ENCODE measurements around the gene SPC24. TPM values are rescaled to one million over a fixed set of nuclear protein-coding genes. Genes with fewer than 3 reads are reported as not detected.
A peak's percentile ranks its signal among the peaks of the same experiment; 100 is the strongest.
"Not testable (repeated sequence)": the region's sequence is repeated elsewhere in the genome, so short reads cannot be mapped to it uniquely, and the experiment has no call there.

Gene SPC24
- total and polyA plus RNA-seq, 2 experiments from 2014 or later = 8.8 to 11.5 TPM

DNA sequence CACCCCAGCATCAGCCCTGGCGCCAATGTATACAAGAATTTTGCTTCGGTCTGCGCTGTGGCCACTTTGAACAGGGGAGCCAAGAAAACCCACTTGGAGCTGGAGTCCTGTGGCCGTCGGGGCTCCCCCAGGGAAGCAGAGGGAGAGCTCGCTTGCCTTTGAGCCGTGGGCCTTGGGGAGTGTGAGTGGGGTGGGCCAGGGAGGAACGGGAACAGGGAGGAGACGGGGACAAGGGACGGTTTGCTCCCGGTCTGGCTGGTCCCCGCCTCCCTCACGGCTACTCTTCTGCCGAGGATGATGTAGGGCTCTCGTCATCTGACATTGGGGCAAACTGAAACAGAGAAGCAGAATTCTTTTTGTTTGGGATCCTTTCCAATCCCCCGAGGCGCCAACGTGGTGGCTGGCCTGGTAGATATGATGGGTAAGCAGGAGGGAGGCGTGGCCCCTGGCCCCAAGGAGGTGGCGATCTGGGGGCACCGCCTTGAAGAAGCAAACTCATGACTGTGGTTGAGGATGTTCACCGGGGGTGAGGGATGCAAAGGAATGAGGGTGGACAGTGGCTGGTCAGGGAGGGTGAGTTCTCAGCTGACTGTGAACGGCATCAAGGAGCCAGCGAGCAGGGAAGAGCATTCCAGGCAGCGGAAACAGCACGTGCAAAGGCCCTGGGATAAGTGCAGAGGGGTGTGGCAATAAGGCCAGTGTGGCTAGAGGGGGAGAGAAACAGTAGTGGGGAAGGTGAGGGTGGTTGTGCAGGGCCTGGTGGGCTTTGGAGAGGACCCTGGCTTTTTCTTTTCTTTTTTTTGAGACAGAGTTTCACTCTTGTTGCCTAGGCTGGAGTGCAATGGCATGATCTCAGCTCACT lies 10.9 kb upstream of the SPC24 start:
- H3K9me2 ChIP-seq (replicated peaks; ENCODE audit: insufficient read depth) = no peaks in the 10 kb centered on the region
- DNase-seq (ENCODE audit: low spot score) = no peak
- no peaks in the 10 kb centered on the region for H4K20me1 ChIP-seq (ENCODE audit: insufficient read depth, poor library complexity, severe bottlenecking)
- H3K4me2 ChIP-seq = no peak overlapping the region
- H3K9me3 ChIP-seq (ENCODE audit: low read depth) = no peaks in the 10 kb centered on the region
- H3K27ac ChIP-seq = peak overlapping the region; percentile 91
- H3K4me3 ChIP-seq = no peak overlapping the region
- no peaks in the 10 kb centered on the region for H3K27me3 ChIP-seq
- H2AFZ ChIP-seq = no peak overlapping the region
- no peaks in the 10 kb centered on the region for H3K79me2 ChIP-seq
- TF ChIP-seq EZH2 (IDR thresholded peaks at IDR 0.05; ENCODE audit: borderline replicate concordance) (no peak), EZH2phosphoT487 (IDR thresholded peaks at IDR 0.05; ENCODE audit: low read depth, severe bottlenecking, unreplicated experiment) (no peak)
- TF ChIP-seq, protein P1, sequence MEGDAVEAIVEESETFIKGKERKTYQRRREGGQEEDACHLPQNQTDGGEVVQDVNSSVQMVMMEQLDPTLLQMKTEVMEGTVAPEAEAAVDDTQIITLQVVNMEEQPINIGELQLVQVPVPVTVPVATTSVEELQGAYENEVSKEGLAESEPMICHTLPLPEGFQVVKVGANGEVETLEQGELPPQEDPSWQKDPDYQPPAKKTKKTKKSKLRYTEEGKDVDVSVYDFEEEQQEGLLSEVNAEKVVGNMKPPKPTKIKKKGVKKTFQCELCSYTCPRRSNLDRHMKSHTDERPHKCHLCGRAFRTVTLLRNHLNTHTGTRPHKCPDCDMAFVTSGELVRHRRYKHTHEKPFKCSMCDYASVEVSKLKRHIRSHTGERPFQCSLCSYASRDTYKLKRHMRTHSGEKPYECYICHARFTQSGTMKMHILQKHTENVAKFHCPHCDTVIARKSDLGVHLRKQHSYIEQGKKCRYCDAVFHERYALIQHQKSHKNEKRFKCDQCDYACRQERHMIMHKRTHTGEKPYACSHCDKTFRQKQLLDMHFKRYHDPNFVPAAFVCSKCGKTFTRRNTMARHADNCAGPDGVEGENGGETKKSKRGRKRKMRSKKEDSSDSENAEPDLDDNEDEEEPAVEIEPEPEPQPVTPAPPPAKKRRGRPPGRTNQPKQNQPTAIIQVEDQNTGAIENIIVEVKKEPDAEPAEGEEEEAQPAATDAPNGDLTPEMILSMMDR (IDR thresholded peaks at IDR 0.05; ENCODE audit: poor library complexity) = no peak
- H3K4me1 ChIP-seq (ENCODE audit: insufficient read depth) = peaks cover 14% of the 10 kb centered on the region
- 96% methylated on average over 25 of the region's 26 CpGs for WGBS (ENCODE audit: low lambda C conversion rate, missing lambda C conversion rate)
- H3K36me3 ChIP-seq (replicated peaks; ENCODE audit: insufficient read depth, low read depth) = no peaks in the 10 kb centered on the region

DNA sequence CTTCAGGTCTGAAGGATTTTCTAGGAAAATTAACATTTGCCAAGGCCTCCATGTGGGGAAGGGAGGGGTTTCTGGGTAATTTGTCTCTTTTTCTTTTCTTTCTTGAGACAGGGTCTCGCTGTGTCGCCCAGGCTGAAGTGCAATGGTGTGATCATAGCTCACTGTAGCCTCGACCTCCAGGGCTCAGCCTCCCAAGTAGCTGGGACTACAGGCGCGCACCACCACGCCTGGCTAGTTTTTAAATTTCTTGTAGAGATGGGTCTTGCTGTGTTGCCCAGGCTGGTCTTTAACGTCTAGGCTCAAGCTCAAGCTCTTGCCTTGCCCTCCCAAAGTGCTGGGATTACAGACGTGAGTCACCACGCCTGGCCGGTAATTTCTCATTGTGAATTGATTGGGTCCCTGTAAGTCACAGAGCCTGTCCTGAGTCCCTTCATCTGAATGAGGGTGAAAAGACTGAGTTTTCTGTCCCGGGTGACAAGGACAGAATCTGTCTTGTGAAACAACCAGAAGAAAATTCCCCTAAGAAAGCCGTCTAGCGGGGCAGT lies 10.0 kb upstream of the SPC24 start:
- Histone ChIP-seq H3K9me2 (replicated peaks; ENCODE audit: insufficient read depth) (no peaks in the 10 kb centered on the region), H3K79me2 (no peaks in the 10 kb centered on the region), H4K20me1 (ENCODE audit: insufficient read depth, poor library complexity, severe bottlenecking) (no peaks in the 10 kb centered on the region), H3K4me1 (ENCODE audit: insufficient read depth) (peaks cover 14% of the 10 kb centered on the region), H3K27ac (peak overlapping the region; percentile 91), H2AFZ (no peak overlapping the region), H3K36me3 (replicated peaks; ENCODE audit: insufficient read depth, low read depth) (no peaks in the 10 kb centered on the region), H3K4me3 (no peak overlapping the region), H3K9me3 (ENCODE audit: low read depth) (no peaks in the 10 kb centered on the region), H3K27me3 (no peaks in the 10 kb centered on the region), H3K4me2 (no peak overlapping the region)
- WGBS (ENCODE audit: low lambda C conversion rate, missing lambda C conversion rate) = 96% methylated on average over 13 of the region's 13 CpGs
- no peak for TF ChIP-seq EZH2 (IDR thresholded peaks at IDR 0.05; ENCODE audit: borderline replicate concordance)
- DNase-seq (ENCODE audit: low spot score) = no peak

DNA sequence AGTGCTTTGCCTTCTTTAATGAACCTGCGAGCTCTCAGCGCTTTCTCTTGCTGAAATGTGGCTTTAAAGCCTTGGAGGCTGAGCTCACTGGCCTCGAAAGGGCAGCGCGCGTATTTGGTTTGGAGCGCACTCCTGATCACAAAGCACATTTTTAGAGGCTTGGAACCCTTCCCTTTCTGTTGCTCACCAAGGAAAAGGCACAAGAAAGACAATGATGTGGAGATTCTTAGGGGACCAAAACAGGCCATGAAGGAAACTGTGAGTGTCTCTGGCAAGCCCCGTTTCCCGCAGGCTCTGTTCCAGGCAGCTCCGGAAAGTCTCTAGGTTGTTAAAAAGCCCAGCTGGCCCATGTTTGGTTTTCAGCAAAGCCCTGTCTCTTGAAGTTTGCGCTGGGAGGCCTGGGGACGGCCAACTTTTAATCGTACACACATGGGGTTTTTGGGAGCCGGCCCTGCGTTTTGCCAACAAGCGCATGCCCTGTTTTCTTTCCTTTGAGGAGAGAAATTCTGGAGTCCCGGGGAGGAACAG lies 9.4 kb upstream of the SPC24 start:
- Histone ChIP-seq H3K27me3 (no peaks in the 10 kb centered on the region), H3K4me1 (ENCODE audit: insufficient read depth) (peaks cover 19% of the 10 kb centered on the region), H3K9me2 (replicated peaks; ENCODE audit: insufficient read depth) (no peaks in the 10 kb centered on the region), H4K20me1 (ENCODE audit: insufficient read depth, poor library complexity, severe bottlenecking) (no peaks in the 10 kb centered on the region), H3K36me3 (replicated peaks; ENCODE audit: insufficient read depth, low read depth) (no peaks in the 10 kb centered on the region), H3K9me3 (ENCODE audit: low read depth) (no peaks in the 10 kb centered on the region), H2AFZ (no peak overlapping the region), H3K4me2 (peak overlapping the region; percentile 1), H3K27ac (peak overlapping the region; percentile 91), H3K79me2 (no peaks in the 10 kb centered on the region), H3K4me3 (no peak overlapping the region)
- TF ChIP-seq EZH2phosphoT487 (IDR thresholded peaks at IDR 0.05; ENCODE audit: low read depth, severe bottlenecking, unreplicated experiment) (no peak), EZH2 (IDR thresholded peaks at IDR 0.05; ENCODE audit: borderline replicate concordance) (no peak)
- TF ChIP-seq, protein P1 (IDR thresholded peaks at IDR 0.05; ENCODE audit: poor library complexity) = no peak
- peak; percentile 74 for DNase-seq (ENCODE audit: low spot score)
- WGBS (ENCODE audit: low lambda C conversion rate, missing lambda C conversion rate) = 72% methylated on average over 17 of the region's 17 CpGs

DNA sequence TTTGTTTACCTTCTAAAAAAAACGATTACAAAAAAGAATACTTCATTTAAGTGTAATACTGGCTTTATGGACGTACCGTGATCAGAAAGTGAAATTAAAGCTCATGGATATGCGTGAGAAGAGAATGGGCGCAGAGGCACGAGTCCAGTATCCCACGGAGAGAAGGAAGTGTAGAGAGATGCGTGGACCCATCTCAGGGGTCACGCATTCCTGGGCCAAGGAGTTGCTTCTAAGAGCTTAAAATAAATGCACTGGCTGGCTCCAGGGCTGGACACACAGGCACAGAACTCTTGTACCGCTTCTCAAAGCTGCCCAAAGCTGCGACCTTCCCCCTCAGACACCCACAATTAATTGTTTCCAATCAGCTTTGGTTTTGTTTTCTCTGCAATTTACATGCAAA lies 8.7 kb upstream of the SPC24 start:
- peak overlapping the region; percentile 1 for H3K4me2 ChIP-seq

DNA sequence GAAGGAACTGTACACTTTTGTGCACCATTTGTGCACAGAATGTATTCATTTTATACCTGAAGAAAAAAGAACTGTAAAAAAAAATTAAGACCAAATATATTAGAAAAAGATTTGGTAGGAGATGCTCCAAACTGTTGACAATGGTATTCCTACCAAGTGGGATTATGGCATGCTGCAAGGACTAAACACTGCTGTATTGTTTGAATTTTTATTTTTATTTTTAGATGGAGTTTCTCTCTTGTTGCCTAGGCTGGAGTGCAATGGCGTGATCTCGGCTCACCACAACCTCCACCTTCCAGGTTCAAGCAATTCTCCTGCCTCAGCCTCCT lies 4.8 kb upstream of the SPC24 start:
- WGBS (ENCODE audit: low lambda C conversion rate, missing lambda C conversion rate) = 100% methylated on average over 2 of the region's 2 CpGs
- H3K4me2 ChIP-seq = not testable (repeated sequence)
- peak overlapping the region; percentile 56 for H3K27ac ChIP-seq

More for the DNA sequence above, 8.7 kb upstream of the SPC24 start:
- no peaks in the 10 kb centered on the region for H3K9me3 ChIP-seq (ENCODE audit: low read depth)
- H3K36me3 ChIP-seq (replicated peaks; ENCODE audit: insufficient read depth, low read depth) = no peaks in the 10 kb centered on the region
- TF ChIP-seq, protein P1 (IDR thresholded peaks at IDR 0.05; ENCODE audit: poor library complexity) = no peak
- TF ChIP-seq EZH2 (IDR thresholded peaks at IDR 0.05; ENCODE audit: borderline replicate concordance) (no peak), EZH2phosphoT487 (IDR thresholded peaks at IDR 0.05; ENCODE audit: low read depth, severe bottlenecking, unreplicated experiment) (no peak)
- no peaks in the 10 kb centered on the region for H4K20me1 ChIP-seq (ENCODE audit: insufficient read depth, poor library complexity, severe bottlenecking)
- 92% methylated on average over 11 of the region's 11 CpGs for WGBS (ENCODE audit: low lambda C conversion rate, missing lambda C conversion rate)
- H3K4me3 ChIP-seq = no peak overlapping the region
- no peak overlapping the region for H2AFZ ChIP-seq
- H3K27me3 ChIP-seq = no peaks in the 10 kb centered on the region
- no peaks in the 10 kb centered on the region for H3K79me2 ChIP-seq
- peak overlapping the region; percentile 80 for H3K27ac ChIP-seq
- peaks cover 22% of the 10 kb centered on the region for H3K4me1 ChIP-seq (ENCODE audit: insufficient read depth)
- DNase-seq (ENCODE audit: low spot score) = no peak
- no peaks in the 10 kb centered on the region for H3K9me2 ChIP-seq (replicated peaks; ENCODE audit: insufficient read depth)

More for the DNA sequence above, 4.8 kb upstream of the SPC24 start:
- not testable (repeated sequence) for H3K9me3 ChIP-seq (ENCODE audit: low read depth); H2AFZ ChIP-seq; H3K79me2 ChIP-seq; H3K4me3 ChIP-seq; H3K9me2 ChIP-seq (replicated peaks; ENCODE audit: insufficient read depth); DNase-seq (ENCODE audit: low spot score); H4K20me1 ChIP-seq (ENCODE audit: insufficient read depth, poor library complexity, severe bottlenecking); H3K27me3 ChIP-seq; H3K36me3 ChIP-seq (replicated peaks; ENCODE audit: insufficient read depth, low read depth)
- H3K4me1 ChIP-seq (ENCODE audit: insufficient read depth) = peaks cover 24% of the 10 kb centered on the region
